Body of pancreas (tissue), 4 donors: ENCODE data around the gene SLC37A1.

ENCODE experiments used
- CTCF ChIP-seq, 7 experiments: fragments of 450-650 bp in 4 of 7; fragments of 200-600 bp in 3 of 7; sonication (generic) in 3 of 7; IDR thresholded peaks; one replicate each; pipeline ENCODE4 v1.5.1; 2016 to 2019; ENCODE audit warnings: antibody characterized with exemption in 7 of 7
- POLR2A ChIP-seq, 3 donors: fragments of 450-650 bp; IDR thresholded peaks; one replicate each; pipeline ENCODE4 v1.6.1; 2016; ENCODE audit warnings: antibody characterized with exemption in 3 of 3, mild to moderate bottlenecking in 2 of 3

- TF ChIP-seq POLR2A (IDR thresholded peaks at IDR 0.05), result no peak
- no peak for TF ChIP-seq CTCF (IDR thresholded peaks at IDR 0.05)
Observed at GRCh38 chr21:42523211-42523610, 9.6 kb downstream of the SLC37A1 start.
